ENCODE results near the gene SHD.
"Not testable (repeated sequence)": the region's sequence is repeated elsewhere in the genome, so short reads cannot be mapped to it uniquely, and the experiment has no call there.

Gene SHD

DNA sequence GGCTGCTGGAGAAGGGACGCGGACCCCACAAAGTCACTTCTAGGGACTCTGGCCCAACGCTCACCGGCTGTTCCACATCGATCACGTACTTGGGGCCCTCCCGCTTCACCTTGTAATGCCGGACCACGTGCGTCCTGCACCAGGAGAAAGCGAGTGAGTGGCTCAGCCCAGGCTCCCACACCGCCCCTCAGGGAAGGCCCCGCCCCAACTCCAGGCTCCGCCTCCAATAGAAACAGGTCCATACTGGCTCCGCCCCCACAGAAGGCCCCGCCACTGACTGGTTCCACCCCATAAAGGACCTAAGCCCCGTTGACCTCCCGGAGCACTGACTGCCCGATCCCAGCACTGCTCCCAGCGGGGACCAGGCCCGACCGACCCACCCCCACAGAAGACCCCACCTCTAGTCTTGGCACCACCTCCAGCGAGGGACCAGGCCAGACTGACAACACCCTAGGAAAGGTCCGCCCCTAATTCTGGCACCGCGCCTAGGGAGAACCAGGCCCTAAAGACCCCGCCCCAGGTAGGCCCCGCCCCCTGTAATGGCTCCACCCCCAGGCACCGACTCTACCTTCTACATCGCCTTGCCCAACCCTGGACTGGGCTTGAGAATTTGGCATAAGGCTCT is 48.3 kb downstream of the SHD start:
- no peak for DNase-seq (ENCODE audit: low spot score)

DNA sequence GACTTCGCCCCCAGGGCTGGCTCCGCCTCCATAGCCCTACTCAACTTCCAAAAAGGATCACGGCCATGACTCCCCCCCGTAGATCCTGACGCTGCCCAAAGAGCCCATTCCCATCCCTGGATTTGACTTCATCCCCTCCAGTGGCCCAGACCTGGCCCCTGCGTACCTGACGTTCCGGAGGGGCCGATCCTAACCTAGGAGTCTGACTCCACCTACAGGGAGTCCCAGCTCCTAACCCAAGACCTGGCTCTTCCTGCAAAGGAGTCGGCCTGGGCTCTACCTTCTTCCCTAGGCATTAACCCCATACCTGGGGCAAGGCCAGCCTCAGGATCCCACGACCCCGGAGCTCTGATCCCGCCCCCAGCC is 48.8 kb downstream of the SHD start:
- no peak for DNase-seq (ENCODE audit: low spot score)

DNA sequence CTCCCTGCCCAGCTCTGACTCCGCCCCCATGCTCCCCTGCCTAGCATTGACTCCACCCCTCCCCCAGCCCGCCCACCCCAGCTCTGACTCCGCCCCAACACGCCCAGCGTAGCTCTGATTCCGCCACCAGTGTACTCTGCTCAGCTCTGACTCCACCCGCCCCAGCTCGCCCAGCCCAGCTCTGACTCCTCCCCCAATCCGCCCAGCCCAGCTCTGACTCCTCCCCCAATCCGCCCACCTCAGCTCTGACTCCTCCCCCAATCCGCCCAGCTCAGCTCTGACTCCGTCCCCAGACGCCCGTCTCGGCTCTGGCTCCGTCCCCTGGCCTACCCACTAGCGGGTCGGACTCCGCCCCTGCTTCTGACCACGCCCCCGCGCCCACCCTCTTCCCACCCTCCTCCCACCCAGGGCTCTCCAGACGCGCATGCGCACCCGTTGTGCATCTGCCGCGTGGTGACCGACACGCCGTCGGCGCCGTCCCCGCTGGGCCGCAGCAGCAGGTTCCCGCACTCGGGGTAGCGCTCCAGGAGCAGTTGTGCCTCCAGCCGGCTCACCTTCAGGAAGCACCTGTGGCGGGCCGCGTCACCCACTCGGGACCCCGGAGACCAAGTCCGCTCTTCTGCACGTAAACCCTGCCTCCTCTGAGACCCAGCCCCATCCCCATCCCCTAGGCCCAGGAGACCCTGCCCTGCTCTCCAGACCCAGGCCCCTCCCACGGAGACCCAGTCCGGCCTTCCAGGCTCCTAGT is 49.4 kb downstream of the SHD start:
- DNase-seq (ENCODE audit: low spot score), result peak; percentile 82

DNA sequence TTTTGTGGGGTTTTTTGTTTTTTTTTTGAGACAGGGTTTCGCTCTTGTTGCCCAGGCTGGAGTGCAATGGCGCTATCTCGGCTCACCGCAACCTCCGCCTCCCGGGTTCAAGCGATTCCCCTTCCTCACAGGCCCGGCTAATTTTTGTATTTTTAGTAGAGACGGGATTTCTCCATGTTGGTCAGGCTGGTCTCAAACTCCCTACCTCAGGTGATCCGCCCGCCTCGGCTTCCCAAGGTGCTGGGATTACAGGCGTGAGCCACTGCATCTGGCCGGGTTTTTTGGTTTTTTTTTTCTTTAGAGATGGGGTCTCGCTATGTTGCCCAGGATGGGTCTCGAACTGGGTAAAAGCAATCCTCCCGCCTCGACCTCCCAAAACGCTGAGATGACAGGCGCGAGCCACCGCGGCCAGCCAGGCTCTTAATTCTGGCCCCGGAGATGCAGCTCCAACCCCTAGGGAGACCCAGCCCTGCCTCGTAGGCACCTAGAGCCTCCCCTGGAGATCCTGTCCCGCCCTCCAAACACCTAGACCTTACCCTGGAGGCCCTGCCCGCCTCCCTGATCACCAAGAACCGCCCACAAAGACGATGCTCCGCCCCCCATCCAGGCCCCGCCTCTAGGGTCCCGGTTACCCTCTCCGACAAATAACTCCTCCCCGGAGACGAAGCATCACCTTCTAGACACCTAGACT is 50.1 kb downstream of the SHD start:
- DNase-seq (ENCODE audit: low spot score), result not testable (repeated sequence)

GRCh38 chr19:4329858-4330257 is 50.8 kb downstream of the SHD start:
- no peak for DNase-seq (ENCODE audit: low spot score)

DNA sequence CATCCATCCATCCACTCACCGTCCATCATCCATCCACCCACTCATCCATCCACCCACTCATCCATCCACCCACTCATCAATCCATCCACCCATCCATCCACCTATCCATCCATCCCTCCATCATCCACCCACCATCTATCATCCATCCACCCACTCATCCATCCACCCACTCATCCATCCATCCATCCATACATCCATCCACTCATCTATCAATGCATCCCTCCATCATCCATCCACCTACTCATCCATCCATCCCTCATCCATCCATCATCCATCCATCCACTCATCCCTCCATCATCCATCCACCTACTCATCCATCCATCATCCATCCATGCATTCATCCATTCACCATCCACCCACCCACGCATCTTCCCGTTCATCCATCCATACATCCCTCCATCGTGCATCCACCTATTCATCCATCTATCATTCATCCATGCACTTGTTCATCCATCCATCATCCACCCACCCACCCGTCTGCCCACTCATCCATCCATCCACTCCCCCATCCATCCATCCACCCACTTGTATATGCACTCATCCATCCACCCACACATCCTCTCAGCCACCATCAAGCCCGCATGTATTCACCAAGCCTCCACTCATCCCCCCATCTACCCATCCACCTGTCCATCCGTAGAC is 56.0 kb downstream of the SHD start:
- DNase-seq (ENCODE audit: low spot score), result no peak

DNA sequence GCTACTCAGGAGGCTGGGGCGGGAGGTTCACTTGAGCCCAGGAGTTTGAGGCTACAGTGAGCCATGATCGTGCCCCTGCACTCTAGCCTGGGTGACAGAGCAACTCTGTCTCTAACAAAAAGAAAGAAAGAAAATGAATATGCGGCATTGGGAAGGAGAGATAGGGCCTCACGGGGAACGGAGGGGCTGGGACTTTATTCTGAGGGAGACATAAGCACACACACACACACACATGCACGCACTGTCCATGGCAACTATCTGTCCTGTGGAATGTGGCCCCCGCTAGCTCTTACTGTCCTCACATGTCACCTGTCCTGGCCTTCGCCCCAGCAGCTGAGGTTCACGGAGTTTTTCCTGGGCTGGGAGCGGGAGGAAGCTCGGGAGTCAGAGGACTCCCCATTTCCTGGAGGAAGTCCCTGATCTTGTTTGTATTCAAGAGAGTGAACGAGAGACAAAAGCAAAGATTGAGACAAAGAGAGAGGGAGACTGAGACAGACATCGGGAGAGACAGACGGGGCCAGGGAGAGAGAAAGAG is 58.9 kb downstream of the SHD start:
- no peak for DNase-seq (ENCODE audit: low spot score)

DNA sequence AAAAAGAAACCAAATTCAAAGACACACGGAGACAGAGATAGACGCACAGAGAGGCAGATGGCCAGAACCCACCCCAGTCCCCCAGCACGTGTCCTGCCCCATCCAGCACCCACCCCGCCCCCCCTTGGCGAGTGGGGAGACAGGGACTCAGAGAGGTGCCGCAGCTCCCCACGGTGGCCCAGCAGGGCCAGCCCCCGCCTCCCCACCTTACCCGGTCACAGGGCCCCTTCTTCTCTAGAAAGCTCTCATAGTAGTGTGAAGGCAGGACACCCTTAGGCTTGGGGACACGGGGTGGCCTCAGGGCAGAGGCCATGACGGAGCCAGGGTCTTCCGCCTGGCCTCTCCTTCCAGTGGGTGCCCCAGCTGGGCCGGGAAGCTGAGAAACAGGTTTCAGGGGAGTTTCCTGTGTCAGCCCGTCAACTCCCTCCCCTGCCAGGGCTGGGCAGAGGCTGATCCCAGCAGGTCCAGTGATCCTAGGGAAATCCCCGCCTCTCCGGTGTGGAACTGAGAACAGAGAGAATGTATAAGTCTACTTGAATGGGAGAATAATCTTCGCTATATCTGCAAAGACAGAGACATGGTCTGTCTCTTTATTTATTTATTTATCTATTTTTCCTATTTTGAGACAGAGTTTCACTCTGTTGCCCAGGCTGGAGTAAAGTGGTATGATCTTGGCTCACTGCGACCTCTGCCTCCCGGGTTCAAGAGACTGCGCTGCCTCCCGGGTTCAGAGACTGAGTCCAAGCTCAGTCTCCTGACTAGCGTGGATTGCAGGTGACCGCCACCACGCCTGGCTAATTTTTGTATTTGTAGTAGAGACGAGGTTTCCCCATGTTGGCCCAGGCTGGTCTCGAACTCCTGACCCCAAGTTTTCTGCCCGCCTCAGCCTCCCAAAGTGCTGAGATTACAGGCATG is 59.6 kb downstream of the SHD start, which contains the start of gene STAP2:
TSS of gene STAP2 (minus strand) at position 387 of the 915 bp plus-strand sequence. CDS start at position 313, 74 bp downstream.
- no peak for DNase-seq (ENCODE audit: low spot score)
